ENCODE results near the gene ALAS1. TPM values are rescaled to one million over a fixed set of nuclear protein-coding genes. Genes with fewer than 3 reads are reported as not detected.

ALAS1 gene
- total and polyA plus RNA-seq, 4 donors = 38.7 to 85.1 (median 57.2) TPM

DNA sequence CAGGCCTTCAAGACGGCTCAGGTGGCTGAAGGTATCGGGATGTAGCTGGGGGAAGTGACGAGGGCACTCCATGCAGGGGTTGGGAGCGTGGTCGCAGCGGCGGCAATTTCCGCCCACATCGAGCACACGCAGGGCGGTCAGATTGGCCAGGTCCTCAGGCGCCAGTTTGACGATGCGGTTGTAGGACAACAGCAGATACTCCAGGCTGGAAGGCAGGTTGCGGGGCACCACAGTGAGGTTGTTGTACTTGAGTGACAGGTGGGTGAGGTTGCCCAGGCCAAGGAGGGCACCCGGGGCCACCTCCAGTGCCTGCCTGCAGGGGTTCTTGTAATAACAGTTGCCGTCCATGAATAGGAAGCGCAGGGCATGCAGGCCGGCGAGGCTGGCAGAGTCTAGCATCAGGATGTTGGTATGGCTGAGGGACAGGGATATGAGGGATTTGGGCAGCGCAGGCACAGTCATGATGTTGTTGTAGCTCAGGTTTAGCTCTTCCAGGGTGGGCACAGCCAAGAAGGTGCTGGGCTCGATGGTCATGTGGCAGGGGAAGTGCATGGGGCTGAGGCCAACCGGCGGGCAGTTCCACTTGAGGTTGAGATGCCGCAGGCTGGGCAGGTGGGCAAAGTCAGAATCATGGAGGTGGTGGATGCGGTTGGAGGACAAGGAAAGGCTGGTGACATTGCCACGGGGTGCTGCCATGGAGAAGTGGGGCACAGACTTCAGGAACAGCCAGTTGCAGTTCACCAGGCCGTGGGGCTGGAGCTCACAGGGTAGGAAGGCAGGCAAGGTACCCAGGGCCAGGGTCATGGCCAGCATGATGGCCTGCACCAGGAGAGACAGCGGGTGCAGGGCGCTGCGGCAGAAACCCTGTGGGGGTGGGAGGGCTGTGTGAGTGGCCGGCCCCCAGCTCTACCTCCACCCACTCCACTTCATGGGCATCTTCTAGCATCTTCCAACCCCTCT, 25.8 kb downstream of the ALAS1 start:
- Histone ChIP-seq H3K36me3 (ENCODE audit: control insufficient read depth in 4 of 4, insufficient read depth in 4 of 4, low read length in 4 of 4) (peaks cover 0 to 10% (median 3%) of the 10 kb centered on the region in 4 donors), H3K27me3 (ENCODE audit: control insufficient read depth in 3 of 3, insufficient read depth in 3 of 3, low read length in 2 of 3) (no peaks in the 10 kb centered on the region), H3K4me1 (ENCODE audit: control insufficient read depth in 5 of 5, insufficient read depth in 5 of 5, low read length in 5 of 5) (peaks cover 0 to 21% (median 11%) of the 10 kb centered on the region in 5 donors), H3K9ac (ENCODE audit: insufficient read depth in 1 of 2, low read length in 2 of 2) (no peak overlapping the region), H3K9me3 (ENCODE audit: control insufficient read depth in 4 of 4, insufficient read depth in 3 of 4, low read length in 3 of 4) (no peaks in the 10 kb centered on the region), H3K27ac (ENCODE audit: low read depth in 1 of 2, low read length in 1 of 2) (no peak overlapping the region), H3K4me3 (no peak overlapping the region)
- TF ChIP-seq, protein P1, sequence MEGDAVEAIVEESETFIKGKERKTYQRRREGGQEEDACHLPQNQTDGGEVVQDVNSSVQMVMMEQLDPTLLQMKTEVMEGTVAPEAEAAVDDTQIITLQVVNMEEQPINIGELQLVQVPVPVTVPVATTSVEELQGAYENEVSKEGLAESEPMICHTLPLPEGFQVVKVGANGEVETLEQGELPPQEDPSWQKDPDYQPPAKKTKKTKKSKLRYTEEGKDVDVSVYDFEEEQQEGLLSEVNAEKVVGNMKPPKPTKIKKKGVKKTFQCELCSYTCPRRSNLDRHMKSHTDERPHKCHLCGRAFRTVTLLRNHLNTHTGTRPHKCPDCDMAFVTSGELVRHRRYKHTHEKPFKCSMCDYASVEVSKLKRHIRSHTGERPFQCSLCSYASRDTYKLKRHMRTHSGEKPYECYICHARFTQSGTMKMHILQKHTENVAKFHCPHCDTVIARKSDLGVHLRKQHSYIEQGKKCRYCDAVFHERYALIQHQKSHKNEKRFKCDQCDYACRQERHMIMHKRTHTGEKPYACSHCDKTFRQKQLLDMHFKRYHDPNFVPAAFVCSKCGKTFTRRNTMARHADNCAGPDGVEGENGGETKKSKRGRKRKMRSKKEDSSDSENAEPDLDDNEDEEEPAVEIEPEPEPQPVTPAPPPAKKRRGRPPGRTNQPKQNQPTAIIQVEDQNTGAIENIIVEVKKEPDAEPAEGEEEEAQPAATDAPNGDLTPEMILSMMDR (IDR thresholded peaks at IDR 0.05; ENCODE audit: control extremely low read depth, extremely low read depth) = no peak
- WGBS, 2 donors = 94 to 96% methylated on average over 32 of the region's 32 CpGs
- ATAC-seq (ENCODE audit: insufficient read depth, low FRiP score) (no peak), DNase-seq (no peak)

DNA sequence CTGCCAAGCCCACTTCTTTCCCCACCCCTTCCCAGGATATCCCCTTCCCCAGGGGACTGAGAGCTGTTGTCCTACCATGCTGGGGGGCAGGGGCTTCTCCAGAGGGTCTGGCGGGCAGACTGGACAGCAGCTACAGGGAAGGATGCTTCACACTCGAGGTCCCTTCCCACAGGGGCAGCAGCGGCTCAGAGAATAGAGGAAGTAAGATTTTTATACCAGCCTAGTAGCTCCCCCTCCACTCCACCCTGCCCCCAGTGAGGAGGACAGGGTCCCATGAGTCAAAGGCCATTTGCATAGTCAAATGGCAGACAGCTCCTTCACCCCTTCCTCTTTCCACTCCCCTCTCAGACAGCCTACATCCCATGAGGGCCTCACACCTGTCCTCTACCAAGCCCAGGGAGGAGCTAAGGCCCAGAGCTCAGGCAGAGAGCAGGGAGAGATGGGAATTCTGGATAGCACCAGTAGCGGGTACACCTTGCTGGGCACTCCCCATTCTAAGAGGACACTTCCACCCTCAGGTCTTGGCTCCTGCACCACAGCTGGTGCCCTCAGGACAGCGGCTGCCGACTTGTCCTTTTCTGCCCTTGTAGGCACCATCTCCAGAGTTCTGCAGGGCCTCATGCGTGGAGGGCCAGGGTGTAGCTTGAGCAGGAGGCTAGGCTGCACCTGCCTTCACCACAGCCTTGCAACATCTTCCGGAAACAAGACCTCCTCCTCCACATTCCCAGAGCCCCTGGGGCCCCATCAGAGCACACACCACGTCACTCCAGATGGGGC, 27.7 kb downstream of the ALAS1 start, which contains the start of gene TLR9:
Gene TLR9 (minus strand): TSS at position 194 of the 777 bp plus-strand sequence. CDS start 116 bp downstream, at position 78.
- H3K36me3 ChIP-seq (ENCODE audit: control insufficient read depth in 4 of 4, insufficient read depth in 4 of 4, low read length in 4 of 4) = peaks cover 0 to 29% (median 5%) of the 10 kb centered on the region in 4 donors
- no peak within 1 kb of the TSS for H3K9ac ChIP-seq (ENCODE audit: insufficient read depth in 1 of 2, low read length in 2 of 2)
- ATAC-seq (ENCODE audit: insufficient read depth, low FRiP score) = no peak
- no peak for DNase-seq
- no peaks in the 10 kb centered on the region for H3K27me3 ChIP-seq (ENCODE audit: control insufficient read depth in 3 of 3, insufficient read depth in 3 of 3, low read length in 2 of 3)
- TF ChIP-seq, protein P1 (IDR thresholded peaks at IDR 0.05; ENCODE audit: control extremely low read depth, extremely low read depth) = no peak
- H3K9me3 ChIP-seq (ENCODE audit: control insufficient read depth in 4 of 4, insufficient read depth in 3 of 4, low read length in 3 of 4) = no peaks in the 10 kb centered on the region
- WGBS, 2 donors = 29 to 56% methylated on average over 9 of the region's 9 CpGs
- H3K4me1 ChIP-seq (ENCODE audit: control insufficient read depth in 5 of 5, insufficient read depth in 5 of 5, low read length in 5 of 5) = peaks cover 0 to 7% (median 3%) of the 10 kb centered on the region in 5 donors
- H3K4me3 ChIP-seq = no peak within 1 kb of the TSS
- H3K27ac ChIP-seq (ENCODE audit: low read depth in 1 of 2, low read length in 1 of 2) = no peak within 1 kb of the TSS

DNA sequence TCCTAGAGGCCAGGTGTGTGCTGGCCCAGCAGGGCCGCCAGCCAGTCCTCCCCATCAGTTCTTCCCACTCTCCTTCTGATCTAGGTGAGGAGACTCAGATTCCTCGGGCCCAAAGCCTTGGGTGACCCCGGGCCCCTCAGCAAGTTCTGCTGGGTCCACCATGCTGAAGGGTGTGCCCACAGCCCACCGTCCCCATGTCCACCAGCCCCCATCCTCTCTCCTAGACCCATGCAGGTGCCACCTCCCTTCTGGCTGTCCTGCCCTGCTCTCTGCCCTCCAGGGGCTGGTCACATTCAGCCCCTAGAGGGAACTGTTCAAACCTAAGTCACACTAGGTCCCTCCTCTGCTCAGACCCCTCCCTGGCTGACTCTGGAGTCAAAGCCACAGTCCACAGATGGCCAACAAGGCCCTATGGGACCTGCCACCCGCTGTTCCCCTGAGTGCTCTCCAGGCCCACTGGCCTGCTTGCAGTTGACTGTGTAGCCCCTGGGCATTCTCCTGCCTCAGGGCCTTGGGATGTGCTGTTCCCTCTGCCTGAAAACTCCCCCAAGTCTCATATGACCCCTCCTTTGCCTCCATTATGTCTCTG, 28.4 kb downstream of the ALAS1 start:
- 76 to 82% methylated on average over 5 of the region's 5 CpGs for WGBS, 2 donors
- no peak for DNase-seq
- Histone ChIP-seq H3K36me3 (ENCODE audit: control insufficient read depth in 4 of 4, insufficient read depth in 4 of 4, low read length in 4 of 4) (peaks cover 0 to 35% (median 9%) of the 10 kb centered on the region in 4 donors), H3K9ac (ENCODE audit: insufficient read depth in 1 of 2, low read length in 2 of 2) (no peak overlapping the region), H3K4me1 (ENCODE audit: control insufficient read depth in 5 of 5, insufficient read depth in 5 of 5, low read length in 5 of 5) (peaks cover 0 to 4% (median 0%) of the 10 kb centered on the region in 5 donors), H3K9me3 (ENCODE audit: control insufficient read depth in 4 of 4, insufficient read depth in 3 of 4, low read length in 3 of 4) (no peaks in the 10 kb centered on the region), H3K27me3 (ENCODE audit: control insufficient read depth in 3 of 3, insufficient read depth in 3 of 3, low read length in 2 of 3) (no peaks in the 10 kb centered on the region), H3K4me3 (no peak overlapping the region), H3K27ac (ENCODE audit: low read depth in 1 of 2, low read length in 1 of 2) (no peak overlapping the region)
- no peak for ATAC-seq (ENCODE audit: insufficient read depth, low FRiP score)
- TF ChIP-seq, protein P1 (IDR thresholded peaks at IDR 0.05; ENCODE audit: control extremely low read depth, extremely low read depth) = no peak

Data from lung (tissue), 12 donors.